Caco-2 (cell line): Measurements from ENCODE around the gene SMDT1. TPM values are rescaled to one million over a fixed set of nuclear protein-coding genes. Genes with fewer than 3 reads are reported as not detected.

Source experiments
- BruUV-seq: library from RNA; stranded (reverse); fragments of 400-500 nt; replicated peaks from 2 replicates; lab custom pipeline; 2021; lab: Mats Ljungman, UMichigan
- CTCF ChIA-PET: fragments of 300-600 bp; sonication (Branson Sonifier 250); formaldehyde crosslinking; loops from one replicate; lab custom pipeline; 2022; ENCODE audit warnings: antibody characterized with exemption; lab: Charles Lee
- POLR2A ChIA-PET: fragments of 300-600 bp; sonication (Branson Sonifier 250); formaldehyde crosslinking; loops from one replicate; lab custom pipeline; 2022; ENCODE audit warnings: antibody characterized with exemption; lab: Charles Lee
- DNase-seq, 2 experiments: peaks; one replicate each; pipeline versions ENCODE4 v3.0.0 to v3.0.0-alpha.2; 2020 to 2022
- H3K27me3 ChIP-seq: replicated peaks from 2 replicates; pipeline ENCODE4 v1.6.0; 2011; ENCODE audit warnings: low read length; ENCODE audit not compliant: control insufficient read depth, insufficient read depth
- H3K36me3 ChIP-seq: 2 replicates; pipeline ENCODE4 v1.5.1; 2011; ENCODE audit warnings: low read length; ENCODE audit not compliant: control insufficient read depth, insufficient read depth
- H3K4me1 ChIP-seq: fragments of 250-450 bp; sonication (Bioruptor Pico); 2 replicates; pipeline ENCODE4 v1.5.1; 2020; ENCODE audit warnings: mild to moderate bottlenecking
- H3K4me3 ChIP-seq: 2 replicates; pipeline ENCODE4 v1.5.1; 2011; ENCODE audit warnings: low read depth, mild to moderate bottlenecking, control low read depth, low read length
- H3K9me3 ChIP-seq: fragments of 250-450 bp; sonication (Bioruptor Pico); 2 replicates; pipeline ENCODE4 v1.5.1; 2020; ENCODE audit warnings: mild to moderate bottlenecking, moderate library complexity
- H3K27ac Mint-ChIP-seq: one replicate; pipeline ENCODE4 v1.8.0; 2022; ENCODE audit warnings: mixed read lengths; ENCODE audit not compliant: unreplicated experiment
- H3K27me3 Mint-ChIP-seq: one replicate; pipeline ENCODE4 v1.8.0; 2022; ENCODE audit warnings: mixed read lengths; ENCODE audit not compliant: insufficient read depth, unreplicated experiment
- H3K36me3 Mint-ChIP-seq: one replicate; pipeline ENCODE4 v1.8.0; 2022; ENCODE audit warnings: mild to moderate bottlenecking, mixed read lengths; ENCODE audit not compliant: insufficient read depth, unreplicated experiment
- H3K4me1 Mint-ChIP-seq: one replicate; pipeline ENCODE4 v1.8.0; 2022; ENCODE audit warnings: low read depth, mixed read lengths; ENCODE audit not compliant: unreplicated experiment
- H3K4me3 Mint-ChIP-seq: one replicate; pipeline ENCODE4 v1.8.0; 2022; ENCODE audit warnings: mild to moderate bottlenecking, moderate library complexity, mixed read lengths; ENCODE audit not compliant: unreplicated experiment
- H3K9me3 Mint-ChIP-seq: one replicate; pipeline ENCODE4 v1.8.0; 2022; ENCODE audit warnings: mixed read lengths; ENCODE audit not compliant: unreplicated experiment
- intact Hi-C: fragments of 100-400 bp; cut with micrococcal nuclease; formaldehyde crosslinking; loops from one replicate; pipeline ENCODE4 v1.10.0; 2022; ENCODE audit not compliant: unreplicated experiment
- total RNA-seq: library from RNA; stranded (reverse); gene quantifications from 2 replicates; pipeline ENCODE4 v1.2.3, GENCODE V29; 2022
- TF ChIP-seq, protein P1 (sequence below), 2 experiments: fragments of 200-600 bp in 1 of 2; IDR thresholded peaks; 1 replicate in 1 of 2; 2 replicates in 1 of 2; pipeline versions ENCODE4 v1.5.1 to v1.8.0; 2011 to 2022; ENCODE audit warnings: antibody characterized with exemption in 1 of 2, control low read depth in 1 of 2, inconsistent platforms in 1 of 2, low read depth in 1 of 2, low read length in 1 of 2, mild to moderate bottlenecking in 1 of 2, moderate library complexity in 1 of 2; ENCODE audit not compliant: insufficient read depth in 1 of 2, severe bottlenecking in 1 of 2, unreplicated experiment in 1 of 2

Gene SMDT1
- total RNA-seq, 1 experiment from 2014 or later, result 68.6 TPM

DNA sequence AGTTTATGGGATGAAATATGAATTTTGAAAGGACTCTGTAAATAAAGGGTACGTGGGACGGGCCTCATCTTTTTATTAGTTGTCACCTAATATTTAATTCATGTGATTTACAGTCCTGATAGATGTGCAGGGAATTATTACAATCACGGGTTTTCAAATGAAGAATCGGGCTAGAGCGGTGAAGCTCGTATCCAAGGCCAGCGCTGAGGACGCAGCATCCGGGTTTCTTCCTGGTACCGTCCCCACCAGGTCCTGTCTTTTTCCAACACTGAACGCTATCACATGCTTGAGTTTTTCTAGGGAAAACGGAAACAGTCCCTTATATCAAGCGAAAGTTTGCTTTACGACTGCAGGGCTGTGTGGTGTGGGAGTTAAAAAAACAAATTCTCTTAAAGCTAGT lies 787 bp downstream of the SMDT1 start:
- H3K27ac Mint-ChIP-seq, result peak overlapping the region; percentile 93
- no peaks in the 10 kb centered on the region for H3K9me3 Mint-ChIP-seq
- no peaks in the 10 kb centered on the region for H3K27me3 Mint-ChIP-seq
- H3K4me3 ChIP-seq, result peak overlapping the region; percentile 94
- TF ChIP-seq, protein P1, sequence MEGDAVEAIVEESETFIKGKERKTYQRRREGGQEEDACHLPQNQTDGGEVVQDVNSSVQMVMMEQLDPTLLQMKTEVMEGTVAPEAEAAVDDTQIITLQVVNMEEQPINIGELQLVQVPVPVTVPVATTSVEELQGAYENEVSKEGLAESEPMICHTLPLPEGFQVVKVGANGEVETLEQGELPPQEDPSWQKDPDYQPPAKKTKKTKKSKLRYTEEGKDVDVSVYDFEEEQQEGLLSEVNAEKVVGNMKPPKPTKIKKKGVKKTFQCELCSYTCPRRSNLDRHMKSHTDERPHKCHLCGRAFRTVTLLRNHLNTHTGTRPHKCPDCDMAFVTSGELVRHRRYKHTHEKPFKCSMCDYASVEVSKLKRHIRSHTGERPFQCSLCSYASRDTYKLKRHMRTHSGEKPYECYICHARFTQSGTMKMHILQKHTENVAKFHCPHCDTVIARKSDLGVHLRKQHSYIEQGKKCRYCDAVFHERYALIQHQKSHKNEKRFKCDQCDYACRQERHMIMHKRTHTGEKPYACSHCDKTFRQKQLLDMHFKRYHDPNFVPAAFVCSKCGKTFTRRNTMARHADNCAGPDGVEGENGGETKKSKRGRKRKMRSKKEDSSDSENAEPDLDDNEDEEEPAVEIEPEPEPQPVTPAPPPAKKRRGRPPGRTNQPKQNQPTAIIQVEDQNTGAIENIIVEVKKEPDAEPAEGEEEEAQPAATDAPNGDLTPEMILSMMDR (IDR thresholded peaks at IDR 0.05; ENCODE audit: insufficient read depth in 1 of 2, low read depth in 1 of 2, low read length in 1 of 2, severe bottlenecking in 1 of 2, unreplicated experiment in 1 of 2), result no peak
- DNase-seq, result peak in 1 of 2 experiments; percentile 26
- intact Hi-C loops, result no loop called here
- CTCF ChIA-PET, result interaction anchor here (0.7 to 2.3 kb wide), 2 partner anchors 10 to 32 kb away, joined by 3 to 11 read pairs; partner anchors contain the start of gene NDUFA6
- H3K4me3 Mint-ChIP-seq, result peak overlapping the region; percentile 96
- peaks cover 41% of the 10 kb centered on the region for H3K36me3 Mint-ChIP-seq
- H3K4me1 Mint-ChIP-seq, result peaks cover 5% of the 10 kb centered on the region
- peaks cover 9% of the 10 kb centered on the region for H3K4me1 ChIP-seq
- H3K36me3 ChIP-seq, result peaks cover 1% of the 10 kb centered on the region; the same call in 1 of the 2 replicates
- BruUV-seq, result no TSS peak
- no peaks in the 10 kb centered on the region for H3K27me3 ChIP-seq
- H3K9me3 ChIP-seq, result no peaks in the 10 kb centered on the region
- POLR2A ChIA-PET, result interaction anchor here (0.7 to 3.0 kb wide), 4 partner anchors 9 to 133 kb away, joined by 4 to 15 read pairs (median 6); partner anchors contain the start of genes CENPM and NDUFA6

DNA sequence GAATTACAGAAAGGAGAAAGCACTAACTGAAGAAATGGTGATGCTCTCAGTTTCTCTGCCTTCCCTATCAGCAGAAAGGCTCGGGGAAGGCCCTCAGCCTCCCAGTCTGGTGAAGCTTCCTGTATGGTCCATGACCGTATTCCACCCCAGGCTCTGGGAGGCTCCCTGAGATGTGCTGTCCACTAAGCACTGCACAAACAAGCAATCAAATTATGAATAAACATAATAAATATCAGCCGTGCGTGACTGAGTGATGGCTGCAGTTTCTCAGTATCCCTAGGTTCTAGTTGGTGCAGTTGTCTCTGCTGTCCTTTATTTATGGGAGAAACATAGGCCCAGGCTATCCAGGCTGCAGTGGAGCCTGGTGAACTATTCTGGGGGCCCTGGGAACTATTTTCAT lies 3.6 kb downstream of the SMDT1 start:
- Mint-ChIP-seq H3K4me3 (no peak overlapping the region), H3K27me3 (no peaks in the 10 kb centered on the region), H3K4me1 (peaks cover 5% of the 10 kb centered on the region), H3K27ac (no peak overlapping the region), H3K9me3 (no peaks in the 10 kb centered on the region), H3K36me3 (peaks cover 53% of the 10 kb centered on the region)
- BruUV-seq, result no TSS peak
- H3K4me1 ChIP-seq, result peaks cover 9% of the 10 kb centered on the region
- H3K9me3 ChIP-seq, result no peaks in the 10 kb centered on the region
- CTCF ChIA-PET, result no interaction called here
- intact Hi-C loops, result no loop called here
- DNase-seq, result no peak
- H3K4me3 ChIP-seq, result no peak overlapping the region
- TF ChIP-seq, protein P1 (IDR thresholded peaks at IDR 0.05; ENCODE audit: insufficient read depth in 1 of 2, low read depth in 1 of 2, low read length in 1 of 2, severe bottlenecking in 1 of 2, unreplicated experiment in 1 of 2), result no peak
- POLR2A ChIA-PET, result no interaction called here
- H3K27me3 ChIP-seq, result no peaks in the 10 kb centered on the region
- H3K36me3 ChIP-seq, result peaks cover 2% of the 10 kb centered on the region; the same call in 1 of the 2 replicates

DNA sequence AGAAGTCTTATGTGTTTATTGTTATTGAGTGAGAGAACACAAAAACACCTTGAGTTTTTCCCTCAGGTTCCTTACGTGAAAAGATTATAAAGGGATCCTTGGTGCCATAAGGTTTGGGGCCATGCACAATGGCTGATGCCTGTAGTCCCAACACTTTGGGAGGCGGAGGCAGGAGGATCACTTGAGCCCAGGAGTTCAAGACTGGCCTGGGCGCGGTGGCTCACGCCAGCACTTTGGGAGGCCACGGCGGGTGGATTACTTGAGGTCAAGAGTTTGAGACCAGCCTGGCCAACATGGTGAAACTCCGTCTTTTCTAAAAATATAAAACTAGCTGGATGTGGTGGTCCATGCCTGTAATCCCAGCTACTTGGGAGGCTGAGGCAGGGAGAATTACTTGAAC lies 5.4 kb downstream of the SMDT1 start:
- Histone ChIP-seq H3K4me3 (no peak overlapping the region), H3K9me3 (no peaks in the 10 kb centered on the region), H3K4me1 (no peaks in the 10 kb centered on the region), H3K36me3 (peaks cover 2% of the 10 kb centered on the region; the same call in 1 of the 2 replicates), H3K27me3 (no peaks in the 10 kb centered on the region)
- H3K9me3 Mint-ChIP-seq, result peaks cover 10% of the 10 kb centered on the region
- no peaks in the 10 kb centered on the region for H3K27me3 Mint-ChIP-seq
- intact Hi-C loops, result no loop called here
- DNase-seq, result no peak
- H3K36me3 Mint-ChIP-seq, result peaks cover 56% of the 10 kb centered on the region
- no TSS peak for BruUV-seq
- H3K27ac Mint-ChIP-seq, result no peak overlapping the region
- TF ChIP-seq, protein P1 (IDR thresholded peaks at IDR 0.05; ENCODE audit: insufficient read depth in 1 of 2, low read depth in 1 of 2, low read length in 1 of 2, severe bottlenecking in 1 of 2, unreplicated experiment in 1 of 2), result no peak
- H3K4me3 Mint-ChIP-seq, result no peak overlapping the region
- peaks cover 14% of the 10 kb centered on the region for H3K4me1 Mint-ChIP-seq
- ChIA-PET CTCF (interaction anchor here (0.6 kb wide), 1 partner anchor 612 kb away, joined by 3 read pairs; no protein-coding TSS in a partner anchor), POLR2A (no interaction called here)
